Superior temporal gyrus (tissue), 1 donor: ENCODE data around the gene OSM.

Experiments used
- DNase-seq: peaks from one replicate; pipeline ENCODE4 v3.0.0-alpha.2; 2016; ENCODE audit errors: extremely low spot score

Gene OSM

DNA sequence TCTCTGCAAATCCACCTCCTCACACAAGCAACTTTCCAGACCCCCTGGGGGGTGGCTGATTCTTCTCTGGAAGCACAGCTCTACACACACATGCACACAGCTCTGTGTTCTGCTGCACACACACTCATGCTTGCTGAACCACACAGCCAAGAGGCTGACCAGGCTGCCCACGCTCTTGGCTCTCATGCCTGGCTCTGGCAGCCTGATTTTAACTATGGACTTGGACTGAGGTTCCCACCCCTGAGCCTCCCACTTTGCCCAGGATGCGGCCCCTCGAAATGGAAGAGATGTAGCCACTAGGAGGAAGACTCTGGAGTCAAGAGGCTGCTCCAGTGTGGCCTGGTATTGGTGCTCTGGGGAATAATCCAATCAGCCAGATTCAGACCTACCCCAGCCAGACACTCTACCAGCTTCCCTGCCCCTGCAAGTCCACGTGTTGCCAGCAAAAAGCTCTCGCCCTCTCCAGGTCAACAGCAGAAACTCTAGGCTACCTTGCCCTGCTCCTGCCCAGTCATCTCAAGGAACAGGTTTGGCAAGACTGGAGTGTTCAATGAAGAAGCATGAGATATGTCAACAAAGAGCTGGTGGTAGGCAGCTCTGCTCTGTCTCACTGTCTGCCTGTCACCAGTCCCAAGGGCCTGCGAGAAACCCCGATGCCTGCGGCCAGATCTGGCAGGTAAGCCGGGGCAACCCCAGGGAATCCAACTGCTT lies 31.5 kb upstream of the OSM start:
- no peak for DNase-seq

DNA sequence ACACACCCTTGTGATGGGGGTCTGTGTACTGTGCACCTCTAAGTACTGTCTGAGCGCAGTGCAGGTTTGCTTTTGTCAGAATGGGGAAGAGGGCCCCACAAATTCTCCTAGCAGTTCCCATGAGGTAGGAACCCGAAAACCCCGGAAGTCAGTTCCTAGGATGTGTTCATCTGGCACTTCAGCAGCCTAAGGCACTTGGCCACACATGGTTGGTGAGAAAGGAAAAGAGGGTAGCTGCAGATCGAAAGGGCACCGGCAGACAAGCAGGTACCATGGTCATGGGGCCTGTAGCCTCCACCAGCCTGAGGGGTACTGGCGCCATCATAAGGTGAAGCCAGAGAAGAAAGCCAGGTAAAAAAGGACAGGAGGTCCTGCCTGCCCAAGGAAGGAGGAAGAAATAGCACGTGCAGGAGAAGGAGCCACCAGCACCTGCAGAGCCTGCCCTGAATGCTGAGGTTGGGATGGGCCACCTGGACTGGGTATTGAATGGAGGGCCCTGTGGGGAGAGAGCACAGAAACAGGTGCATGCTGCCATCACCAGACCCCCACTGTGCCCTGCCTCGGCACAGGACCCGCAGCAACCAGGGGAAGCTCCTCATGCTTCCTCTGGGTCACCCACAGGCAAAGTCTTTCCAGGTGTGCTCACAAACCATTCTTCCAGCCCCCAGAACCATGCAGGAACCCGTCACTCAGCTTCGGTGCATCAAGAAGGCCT lies 30.8 kb upstream of the OSM start:
- no peak for DNase-seq

DNA sequence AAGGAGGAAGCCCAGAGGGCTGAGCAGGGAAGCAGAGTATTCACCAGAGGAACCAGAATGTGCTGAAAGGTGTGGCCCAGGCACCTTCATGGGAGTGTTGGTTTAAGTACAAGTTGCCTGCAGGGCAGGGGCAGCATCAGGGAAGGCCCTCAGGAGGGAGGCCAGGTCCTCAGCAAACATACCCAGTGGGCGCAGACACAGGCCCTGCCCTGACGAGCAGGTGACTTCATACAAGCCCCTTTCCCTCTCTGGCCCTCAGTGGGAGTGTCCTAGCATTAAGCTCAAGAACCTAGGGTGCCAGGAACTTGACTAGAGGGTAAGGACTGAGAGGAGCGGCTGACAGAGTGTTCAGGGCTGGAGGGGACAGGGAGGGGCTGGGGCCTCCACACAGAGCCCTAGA lies 30.2 kb upstream of the OSM start:
- no peak for DNase-seq

DNA sequence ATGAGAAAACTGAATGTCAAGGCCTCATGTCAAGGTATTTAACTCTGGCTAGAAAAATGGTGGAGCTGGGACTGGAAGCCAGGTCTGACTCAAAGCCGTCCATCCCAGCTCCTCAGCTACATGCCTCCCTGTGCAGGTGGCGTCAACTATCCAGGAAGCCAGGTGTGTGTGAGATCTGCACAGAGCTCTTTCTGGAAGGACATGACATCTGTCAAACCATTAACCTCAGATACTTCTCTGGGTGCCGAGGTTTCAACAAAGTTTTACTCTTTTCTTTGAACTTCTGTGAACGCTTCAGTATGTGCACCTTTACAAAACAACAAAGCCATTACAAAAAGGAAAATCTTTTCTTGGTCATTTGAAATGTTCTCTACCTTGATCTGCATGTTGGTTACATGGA lies 29.7 kb upstream of the OSM start:
- no peak for DNase-seq

DNA sequence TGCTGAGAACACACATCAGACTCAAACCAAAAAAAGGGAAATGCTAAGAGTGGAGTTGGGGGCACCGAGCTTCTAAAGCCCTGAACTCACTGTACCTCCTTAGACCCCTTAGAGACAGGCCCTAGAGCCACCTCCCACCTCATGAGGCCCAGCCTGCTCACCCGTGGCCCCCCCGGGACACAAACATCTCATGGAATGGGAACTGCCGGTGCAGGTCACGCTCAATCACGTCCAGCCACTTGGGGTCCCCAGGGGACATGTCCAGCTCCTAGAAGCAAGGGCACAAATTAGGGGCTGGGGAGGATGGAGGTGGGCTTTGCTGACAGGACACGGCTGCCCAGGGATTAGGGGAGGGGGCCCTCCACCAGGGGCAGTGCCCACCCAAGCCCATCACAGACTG lies 28.9 kb upstream of the OSM start:
- DNase-seq: no peak

DNA sequence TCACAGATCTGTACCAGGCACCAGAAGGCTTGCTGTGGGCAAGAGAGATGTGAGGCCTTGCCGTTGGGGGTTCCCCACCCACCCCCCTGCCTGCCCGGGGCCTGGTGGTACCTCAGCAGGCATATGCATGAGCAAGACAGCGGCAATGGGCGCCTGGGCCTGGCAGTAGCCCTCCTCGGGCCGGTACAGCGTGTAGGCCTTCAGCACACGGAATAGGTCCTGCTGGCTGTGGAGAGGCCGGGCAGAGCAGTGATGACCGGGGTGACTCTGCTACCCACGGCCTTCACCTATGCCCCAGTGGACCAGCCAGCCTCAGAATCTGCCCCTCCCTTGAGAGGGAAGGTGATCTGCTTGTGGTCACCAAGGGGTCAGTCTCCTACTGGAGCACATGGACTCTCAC lies 28.2 kb upstream of the OSM start:
- DNase-seq: no peak

DNA sequence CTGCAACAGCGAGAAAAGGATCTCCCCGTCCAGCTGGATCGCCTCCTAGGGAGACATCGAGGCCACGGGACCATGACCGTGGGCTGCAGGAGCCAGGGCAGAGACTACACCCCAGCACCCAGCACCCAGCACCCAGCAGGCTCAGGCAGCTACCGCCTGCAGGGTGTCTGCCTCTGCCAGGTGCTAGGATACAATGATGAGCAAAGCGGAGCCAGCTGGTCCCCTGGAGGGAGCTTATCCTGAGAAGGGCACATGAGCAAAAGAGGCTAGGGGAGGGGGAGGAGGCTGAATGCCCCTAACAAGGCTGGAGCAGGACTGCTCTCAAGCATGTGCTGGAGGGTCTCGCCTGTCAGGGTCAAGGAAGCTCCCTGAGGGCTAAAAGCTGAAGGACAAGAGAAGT lies 27.4 kb upstream of the OSM start:
- no peak for DNase-seq

DNA sequence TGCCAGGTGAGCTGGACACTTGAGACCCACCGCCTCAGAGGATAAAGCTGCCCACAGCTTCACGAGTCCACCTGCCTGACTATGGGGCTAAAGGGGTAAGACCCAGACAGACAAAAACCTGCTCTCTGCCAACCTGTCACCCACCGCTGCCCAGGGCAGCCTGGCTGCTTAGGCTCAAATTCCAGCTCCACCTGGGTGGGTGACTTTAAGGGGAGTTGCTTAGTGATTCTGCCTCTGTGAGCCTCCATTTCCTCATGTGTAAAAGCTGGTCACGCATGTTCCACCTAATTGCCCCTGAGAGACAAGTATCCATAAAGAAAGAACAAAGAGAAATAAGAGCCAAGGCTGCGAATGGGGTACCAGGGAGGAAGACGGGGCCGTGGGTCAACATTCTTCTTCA lies 26.4 kb upstream of the OSM start:
- DNase-seq: no peak

DNA sequence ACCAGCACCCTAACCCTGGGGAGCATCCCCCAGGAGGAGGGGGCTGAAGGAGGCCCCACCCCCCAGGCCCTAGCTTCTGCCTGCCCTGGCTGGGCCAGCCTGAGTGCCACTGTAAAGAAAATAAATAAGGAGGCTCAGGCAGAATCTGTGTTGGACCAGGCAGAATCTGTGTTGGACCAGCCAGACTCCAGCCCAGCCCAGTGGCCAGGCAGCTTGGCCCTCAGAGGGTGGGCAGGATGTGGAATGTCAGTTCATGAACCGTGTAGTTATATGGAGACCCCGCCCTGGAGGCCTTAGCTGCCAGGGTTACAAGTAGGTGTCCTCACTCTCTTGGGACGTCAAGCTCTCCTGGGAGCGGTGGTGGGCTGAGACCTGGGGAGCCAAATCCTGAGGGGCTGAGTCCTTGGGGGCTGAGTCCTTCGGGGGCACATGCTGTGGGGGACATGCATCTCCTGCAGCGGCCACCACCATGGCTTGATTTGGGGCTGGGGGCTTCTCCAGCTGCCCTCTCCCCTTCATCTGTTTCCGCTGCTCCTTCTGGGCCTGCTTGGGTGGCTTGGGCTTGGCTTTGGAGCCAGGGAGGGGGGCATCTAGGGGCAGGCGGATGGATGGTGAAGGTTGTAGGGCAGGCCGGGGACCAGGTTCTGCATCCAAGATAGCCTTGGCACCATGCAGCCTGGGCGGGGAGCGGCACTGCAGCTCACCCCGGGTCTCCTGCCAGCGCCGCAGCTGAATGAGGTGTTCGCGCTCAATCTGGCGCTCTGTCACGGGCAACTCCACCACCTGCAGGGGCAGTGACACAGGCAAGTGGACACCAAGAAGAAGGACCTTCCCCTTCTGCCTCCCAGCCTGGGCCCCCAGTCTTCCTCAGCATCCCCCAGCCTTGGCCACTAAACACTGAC lies 25.7 kb upstream of the OSM start:
- no peak for DNase-seq

DNA sequence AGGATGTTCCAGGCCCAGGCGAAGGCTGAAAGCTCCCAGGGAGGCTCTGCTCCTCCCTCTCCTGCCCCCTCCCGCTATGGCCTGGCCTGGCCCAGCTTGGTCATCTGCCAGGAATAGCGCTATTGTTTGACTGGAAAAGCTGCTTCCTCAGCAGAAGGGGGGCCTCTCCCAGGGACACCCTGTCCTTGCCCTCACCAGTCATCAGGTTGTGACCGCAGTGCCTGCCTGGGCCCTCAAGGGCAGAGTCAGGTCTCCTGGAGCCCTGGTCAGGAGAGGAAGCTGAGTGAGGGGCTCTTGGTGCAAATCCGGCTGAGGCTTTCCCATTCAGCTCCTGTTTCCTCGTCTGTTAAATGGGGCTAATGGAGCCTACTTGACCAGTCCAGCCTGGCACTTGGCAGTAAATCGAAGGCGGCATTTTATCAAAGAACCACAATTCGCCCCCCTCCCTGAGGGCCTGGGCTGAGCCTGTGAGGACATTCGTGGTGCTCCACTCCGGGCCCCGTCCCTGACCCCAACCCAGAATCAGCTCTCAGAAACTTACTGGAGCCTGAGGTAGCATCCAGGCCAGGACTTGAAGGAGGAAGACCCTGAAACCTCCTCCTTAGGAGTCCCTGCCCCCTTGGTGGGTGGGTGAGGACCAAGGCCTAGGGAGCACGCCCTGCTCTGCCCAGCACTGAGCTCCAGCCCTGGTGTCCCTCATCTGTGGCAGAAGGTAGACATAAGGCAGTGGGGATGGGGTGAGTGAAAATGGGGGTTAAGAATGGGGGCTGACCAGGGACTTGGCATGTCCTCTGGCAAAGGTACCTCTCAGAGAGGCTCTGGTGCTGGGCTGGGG lies 24.6 kb upstream of the OSM start:
- DNase-seq: peak; percentile 91

DNA sequence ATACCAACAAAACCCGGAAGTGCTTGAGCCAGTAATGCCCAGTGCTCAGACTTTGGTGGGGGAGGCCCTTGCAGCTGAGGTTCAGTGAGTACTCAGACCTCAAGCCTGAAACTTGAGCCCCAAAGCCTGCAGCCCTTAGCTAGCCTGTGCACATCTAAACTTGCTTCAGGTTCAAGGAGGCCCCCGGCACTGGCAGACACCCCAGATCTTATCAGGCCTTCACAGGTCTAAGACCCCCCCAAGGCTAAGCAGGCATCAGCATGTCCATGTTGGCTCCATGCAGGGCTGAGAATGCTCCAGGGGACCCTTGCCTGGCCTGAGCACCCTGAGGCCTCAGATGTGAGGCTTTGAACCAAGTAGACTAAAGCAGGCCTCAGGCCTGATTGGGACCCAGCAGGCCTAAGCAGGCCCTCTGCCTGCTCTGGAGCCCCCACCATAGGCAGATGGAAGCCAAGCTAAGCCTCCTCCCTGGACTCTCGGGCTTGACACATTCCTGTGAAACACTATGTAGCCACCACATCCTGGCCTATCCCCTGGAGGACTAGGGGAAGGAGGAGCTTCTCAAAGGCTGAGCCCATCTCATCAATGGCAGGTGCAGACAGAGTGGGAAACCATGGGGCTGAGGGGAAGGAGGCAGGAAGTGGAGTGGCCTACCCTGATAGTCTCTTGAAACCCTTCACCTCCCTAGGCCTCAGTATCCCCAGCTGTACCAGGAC lies 23.8 kb upstream of the OSM start:
- DNase-seq: no peak

DNA sequence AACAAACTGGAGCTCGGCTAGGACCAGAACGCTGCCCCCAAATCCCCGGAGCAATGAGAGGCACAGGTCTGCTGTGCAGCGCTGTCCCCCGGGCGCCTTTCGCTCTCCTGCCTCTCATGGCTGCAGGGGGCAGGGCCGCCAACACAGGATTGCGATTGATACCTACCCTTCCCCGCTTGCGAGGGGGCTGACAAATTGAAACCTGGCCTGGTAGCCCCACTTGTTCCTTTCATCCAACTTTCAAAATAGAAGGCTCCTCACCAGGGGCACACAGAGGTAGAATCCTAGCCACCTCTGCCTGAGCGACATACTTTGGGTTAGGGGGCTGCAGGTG lies 23.3 kb upstream of the OSM start:
- no peak for DNase-seq

DNA sequence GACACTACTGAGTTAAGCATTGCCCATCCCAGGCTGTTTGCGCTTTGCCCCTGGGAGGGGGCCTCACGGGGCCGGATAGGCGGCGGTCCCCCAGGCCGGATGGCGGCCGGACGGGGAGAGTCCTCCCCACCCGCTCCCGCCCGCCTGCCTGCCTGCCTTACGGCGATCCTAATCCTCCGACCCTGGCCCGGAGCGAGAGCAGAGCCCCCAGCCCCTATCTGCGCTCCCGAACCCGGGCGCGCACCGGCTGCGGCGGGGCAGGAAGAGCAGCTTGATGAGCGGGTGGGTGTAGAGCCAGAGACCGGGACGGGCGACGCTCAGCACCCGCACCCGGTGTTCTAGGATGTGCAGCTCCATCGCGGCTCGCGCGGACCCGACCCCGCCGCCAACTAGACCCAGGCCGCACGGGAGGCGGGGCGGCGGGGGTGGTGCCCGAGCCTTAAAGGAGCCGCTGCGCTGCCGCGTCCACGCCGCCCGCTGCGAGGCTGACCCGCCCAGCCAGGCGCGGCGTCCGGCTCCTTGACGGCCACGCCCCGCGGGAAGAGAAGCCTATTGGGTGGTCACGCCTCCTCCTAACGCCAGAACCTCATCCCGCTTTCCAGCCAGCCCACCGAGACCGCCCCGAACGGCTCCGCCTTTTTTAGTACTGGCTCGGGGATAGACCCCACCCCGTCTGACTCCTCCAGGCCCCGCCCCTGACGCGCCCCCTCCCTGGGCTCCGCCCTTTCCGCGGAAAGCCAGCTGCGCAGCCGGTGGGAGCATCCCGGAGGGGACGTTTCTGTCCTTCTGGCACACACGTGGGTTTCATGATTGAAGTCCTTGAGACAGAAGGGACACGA lies 22.7 kb upstream of the OSM start, which contains the start of gene CASTOR1:
Gene CASTOR1, minus strand, starts transcription at position 365 of the 839 bp plus-strand sequence. Its CDS starts 8 bp downstream, at position 357.
- DNase-seq: peak; percentile 96

DNA sequence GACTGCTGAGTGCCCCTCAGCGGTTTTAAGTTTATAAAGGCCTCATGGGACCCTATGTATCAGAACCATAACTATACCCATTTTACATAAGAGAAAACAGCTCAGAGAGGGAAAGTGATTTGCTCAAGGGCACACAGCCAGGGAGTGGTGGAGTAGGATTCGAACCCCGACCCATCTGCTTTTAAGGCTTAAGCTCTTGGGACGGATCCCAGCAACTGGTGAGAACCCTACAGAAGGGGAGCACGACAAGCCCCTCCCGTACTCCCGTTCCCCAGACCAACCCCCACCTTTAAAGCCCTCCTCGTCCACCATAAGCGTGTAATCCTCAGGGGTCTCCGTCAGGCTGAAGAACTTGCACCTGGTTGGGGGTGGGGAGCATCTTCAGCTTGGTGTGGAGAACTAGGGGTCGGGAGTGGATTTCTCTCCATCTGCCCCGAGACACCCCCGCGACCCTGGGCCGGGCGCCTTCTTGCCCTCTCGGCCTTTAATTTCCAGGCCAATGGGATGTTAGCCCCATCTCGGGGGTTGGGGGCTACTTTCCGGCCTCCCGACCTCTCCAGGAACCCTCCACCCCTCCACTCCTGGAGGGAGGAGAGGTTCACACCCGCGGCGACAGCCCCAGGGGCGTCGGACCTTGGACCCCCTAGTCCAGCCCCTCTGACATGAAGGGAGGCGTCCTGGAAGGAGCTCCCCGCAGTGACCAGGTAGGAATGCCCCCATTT lies 21.9 kb upstream of the OSM start:
- no peak for DNase-seq

DNA sequence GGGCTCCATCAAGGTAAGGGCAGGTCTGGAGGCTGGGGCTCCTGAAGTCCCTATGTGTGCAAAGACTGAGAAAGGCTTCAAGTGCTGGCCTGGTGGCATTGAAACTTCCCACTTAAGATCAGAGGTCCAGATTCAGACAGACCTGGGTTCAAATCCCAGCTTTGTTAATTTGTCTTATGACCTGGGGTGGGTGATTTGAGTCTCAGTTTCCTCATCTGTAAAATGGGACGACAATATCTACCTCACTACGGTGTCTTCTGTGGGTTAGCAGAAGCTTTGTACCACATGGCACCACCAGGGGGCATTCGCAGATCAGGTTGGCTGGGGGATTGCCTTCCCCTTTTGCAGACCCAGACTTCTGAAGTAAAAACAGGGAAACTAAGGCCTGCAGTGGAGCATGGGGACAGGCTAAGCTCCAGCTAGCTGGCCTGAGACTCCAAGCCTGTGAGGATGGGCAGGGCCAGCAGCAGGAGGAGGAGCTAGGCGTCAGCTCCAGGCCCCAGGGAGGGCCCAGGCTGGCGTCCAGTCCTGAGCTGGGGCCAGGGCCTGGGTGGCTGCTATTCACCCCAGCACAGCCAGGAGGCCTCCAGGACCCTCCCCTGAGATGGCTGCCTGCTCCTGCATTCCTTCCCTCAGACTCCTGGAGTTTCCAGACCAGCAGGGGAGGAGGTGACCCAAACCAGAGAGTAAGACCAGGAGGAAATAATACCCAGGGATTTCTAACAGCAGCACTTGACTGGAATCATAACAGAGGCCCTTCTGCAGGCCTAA lies 21.2 kb upstream of the OSM start:
- peak; percentile 87 for DNase-seq

DNA sequence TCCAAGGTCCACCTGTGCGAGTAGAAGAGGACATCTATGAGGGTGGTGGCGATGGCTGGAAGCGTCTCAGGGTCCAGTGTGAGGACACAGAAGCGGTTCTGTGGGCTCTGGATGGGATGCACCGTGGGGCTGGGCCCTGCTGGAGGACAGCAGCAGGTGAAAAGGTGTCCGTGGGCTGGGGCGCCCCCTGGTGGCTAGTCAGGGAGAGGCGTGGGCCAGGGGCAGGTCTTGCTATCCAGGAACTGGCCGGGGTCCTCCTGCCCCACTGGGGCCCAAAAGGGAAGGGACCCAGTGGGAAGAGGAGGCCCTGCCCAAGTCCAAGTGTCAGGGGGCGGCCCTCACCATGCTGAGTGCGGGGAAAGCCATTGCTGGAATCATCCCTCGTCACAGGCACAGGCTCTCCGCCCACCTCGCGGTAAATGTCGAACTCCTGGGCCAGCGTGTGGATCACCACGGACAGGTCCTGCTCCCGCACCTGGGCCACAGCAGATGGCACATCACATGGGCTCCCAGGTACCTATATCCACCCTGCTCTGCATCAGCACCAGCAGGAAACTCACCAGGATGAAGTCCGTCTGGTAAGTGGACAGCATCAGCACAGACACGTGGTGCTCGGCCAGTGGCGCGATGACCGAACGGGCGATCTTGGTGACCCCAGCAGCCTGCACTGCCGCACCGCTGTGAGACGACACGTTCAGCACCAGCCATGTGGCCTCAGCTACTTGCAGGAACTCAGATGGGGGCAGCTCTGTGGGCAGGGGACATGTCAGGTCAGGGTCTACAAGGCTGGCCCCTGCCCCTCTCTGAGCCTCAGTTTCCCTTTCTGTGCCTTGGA lies 20.4 kb upstream of the OSM start:
- peak; percentile 22 for DNase-seq

DNA sequence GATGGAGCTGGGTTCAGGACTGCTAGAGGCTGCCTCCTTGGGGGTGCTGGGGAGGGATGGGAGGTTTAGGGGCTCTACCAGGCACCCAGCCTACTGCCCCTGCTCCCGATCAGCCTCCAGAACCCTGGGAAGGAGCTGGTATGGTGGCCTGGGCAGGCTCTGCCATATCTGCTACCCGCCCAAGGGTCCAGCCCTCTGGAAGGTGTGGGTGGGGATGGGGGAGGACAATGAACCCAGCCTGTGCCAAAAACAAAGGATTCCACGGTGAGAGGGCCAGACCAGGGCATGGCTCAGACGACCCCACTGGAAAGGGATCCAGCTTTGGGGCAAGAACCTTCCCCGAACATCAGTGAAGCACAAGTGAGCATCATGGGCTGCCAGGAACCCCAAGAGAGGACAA lies 19.7 kb upstream of the OSM start:
- no peak for DNase-seq

DNA sequence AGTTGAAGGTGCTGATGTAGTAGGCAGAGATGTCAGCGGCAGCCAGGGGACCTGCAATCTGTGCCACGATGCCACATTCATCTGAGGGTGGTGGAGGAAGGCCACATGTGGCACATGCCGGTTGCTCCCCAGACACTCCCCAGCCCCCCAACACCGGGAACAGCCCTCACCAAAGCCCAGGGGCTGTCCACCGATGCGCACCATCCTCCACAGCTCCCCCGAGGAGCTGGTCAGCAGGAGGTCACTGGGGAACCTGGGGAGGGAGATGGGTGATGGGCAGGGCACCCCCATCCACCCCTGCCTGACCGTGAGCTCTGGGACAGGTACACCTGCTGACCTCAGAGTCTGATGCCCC lies 19.2 kb upstream of the OSM start:
- no peak for DNase-seq
